Heart left ventricle (tissue), 16 donors: Measurements from ENCODE around the gene TLE5. TPM values are rescaled to one million over a fixed set of nuclear protein-coding genes. Genes with fewer than 3 reads are reported as not detected.
A peak's percentile ranks its signal among the peaks of the same experiment; 100 is the strongest.

ENCODE experiments used
- ATAC-seq, 4 donors: fragments of 200-7000 bp; cut with Tn5 transposase; one replicate each; pipeline ENCODE4 v1.9.1; 2020 to 2022; ENCODE audit warnings: moderate library complexity in 4 of 4, mild to moderate bottlenecking in 3 of 4, moderate number of reproducible peaks in 1 of 4
- DNase-seq, 5 donors: peaks; one replicate each; pipeline ENCODE4 v3.0.0-alpha.2; 2020
- H3K27ac ChIP-seq, 12 donors: fragments of 200-600 bp; sonication (generic) in 4 of 12; one replicate each; pipeline versions ENCODE4 v1.5.0 to v1.8.0; 2016 to 2022; ENCODE audit warnings: mild to moderate bottlenecking in 2 of 12
- H3K27me3 ChIP-seq, 9 donors: fragments of 200-600 bp; sonication (generic) in 2 of 9; one replicate each; pipeline versions ENCODE4 v1.5.1 to v1.8.0; 2016 to 2022; ENCODE audit warnings: mild to moderate bottlenecking in 3 of 9
- H3K36me3 ChIP-seq, 9 donors: fragments of 200-600 bp; sonication (generic) in 2 of 9; one replicate each; pipeline versions ENCODE4 v1.5.0 to v1.8.0; 2018 to 2022; ENCODE audit warnings: mild to moderate bottlenecking in 2 of 9
- H3K4me1 ChIP-seq, 12 donors: fragments of 200-600 bp; sonication (generic) in 4 of 12; one replicate each; pipeline versions ENCODE4 v1.5.0 to v1.8.0; 2016 to 2022; ENCODE audit warnings: mild to moderate bottlenecking in 3 of 12
- H3K4me3 ChIP-seq, 12 donors: fragments of 200-600 bp; sonication (generic) in 4 of 12; one replicate each; pipeline versions ENCODE4 v1.5.0 to v1.8.0; 2017 to 2022; ENCODE audit warnings: mild to moderate bottlenecking in 9 of 12, moderate library complexity in 4 of 12
- H3K9me3 ChIP-seq, 12 donors: fragments of 200-600 bp; sonication (generic) in 4 of 12; one replicate each; pipeline versions ENCODE4 v1.5.0 to v1.8.0; 2016 to 2022; ENCODE audit warnings: mild to moderate bottlenecking in 1 of 12
- CTCF ChIP-seq, 12 donors: fragments of 200-600 bp; sonication (generic) in 4 of 12; IDR thresholded peaks; one replicate each; pipeline versions ENCODE4 v1.5.0 to v1.8.0; 2018 to 2022; ENCODE audit warnings: antibody characterized with exemption in 12 of 12, mild to moderate bottlenecking in 5 of 12
- POLR2A ChIP-seq, 2 donors: fragments of 450-650 bp; IDR thresholded peaks; one replicate each; pipeline ENCODE4 v1.6.1; 2017; ENCODE audit warnings: antibody characterized with exemption in 2 of 2, mild to moderate bottlenecking in 2 of 2, moderate library complexity in 2 of 2
- WGBS, 4 donors: extraction: QIAGEN DNeasy Blood & Tissue Kit in 2 of 4; methylation state at CpG; one replicate each; pipeline versions ENCODE4 v1.1.5 to v1.1.7; 2013 to 2018; 5-methylcytosine and 5-hydroxymethylcytosine counted together
- intact Hi-C, 10 donors: fragments of 100-400 bp; cut with DNase I; formaldehyde crosslinking; loops; one replicate each; pipeline versions ENCODE4 v1.11.1 to v1.14.2; 2022
- polyA plus RNA-seq, 2 donors: library from polyadenylated mRNA; stranded (reverse); fragments of 200-250 nt; gene quantifications; one replicate each; pipeline ENCODE4 v1.2.3, GENCODE V29; 2013
- total RNA-seq, 9 donors: library from RNA; depleted of rRNA in 2 of 9; stranded (reverse); fragments of >200 nt in 2 of 9; fragmentation: NEBNext Ultra II Directional in 3 of 9; extraction: Animal tissue kit (Norgen Biotek cat#: 25700) in 3 of 9; gene quantifications; one replicate each; pipeline versions ENCODE4 v1.1.0 to v1.2.4, GENCODE V29; 2016 to 2023
- donor health status: ischemic (EF 13 %, LVEDD 7.1; RV severe dilation, severe dysfunction).
- donor health status: healthy with polysubstance abuse.
- donor health status: DM: no; HTN: yes; CAD: no.
- donor health status: DM: no; HTN: no; CAD: no.
- donor health status: ischemic (EF 25% LVEDD 6.9; RV normal size, moderate dysfunction).
- donor health status: ischemic (EF 25% LVEDD 5.7; RV mildly dilated, moderate dysfunction).
- donor health status: healthy.
- donor health status: DM: yes; HTN: yes; CAD: no.
- donor health status: ischemic (EF 35%, LVEDD 5.7; RV mildly dilated, moderate dysfunction).
- donor health status: nonischemic (EF 11% LVEDD 7.7; RV severe dilation, severe dysfunction).
- donor health status: DM: yes; HTN: yes; CAD: no.
- donor health status: PGD.
- donor health status: ischemic (EF 29% LVEDD 5.4; RV normal size, mild dysfunction).
- donor health status: nonischemic (EF 23%, LVEDD 6.1; RV moderate dilation, normal function).

TLE5 gene
- total and polyA plus RNA-seq, 11 donors = 593 to 1,459 (median 711) TPM

GRCh38 chr19:3100747-3101730, 38.7 kb upstream of the TLE5 start:
- Histone ChIP-seq H3K4me1 (peaks cover 33 to 100% (median 72%) of the 10 kb centered on the region in 12 donors), H3K27ac (peak overlapping the region in 9 of 12 donors; percentile 1 to 97 (median 93)), H3K27me3 (peaks cover 0 to 15% (median 0%) of the 10 kb centered on the region in 9 donors), H3K4me3 (no peak overlapping the region), H3K9me3 (no peaks in the 10 kb centered on the region), H3K36me3 (no peaks in the 10 kb centered on the region)
- TF ChIP-seq CTCF (IDR thresholded peaks at IDR 0.05) = no peak
- TF ChIP-seq POLR2A (IDR thresholded peaks at IDR 0.05) = no peak
- DNase-seq (peak in 2 of 5 donors; percentile 8 to 23), ATAC-seq (no peak)
- intact Hi-C loops = loop anchor here in 1 of 10 donors (10.0 kb wide), 1 partner anchor 146 kb away; no protein-coding TSS in a partner anchor
- WGBS, 4 donors = 52 to 66% (median 60%) methylated on average over 12 to 34 of the region's 34 CpGs

GRCh38 chr19:3100331-3100730, 38.0 kb upstream of the TLE5 start:
- Histone ChIP-seq H3K27me3 (peaks cover 0 to 16% (median 0%) of the 10 kb centered on the region in 9 donors), H3K9me3 (no peaks in the 10 kb centered on the region), H3K4me3 (no peak overlapping the region), H3K36me3 (no peaks in the 10 kb centered on the region), H3K4me1 (peaks cover 33 to 100% (median 79%) of the 10 kb centered on the region in 12 donors), H3K27ac (peak overlapping the region in 10 of 12 donors; percentile 1 to 98 (median 93))
- intact Hi-C loops = loop anchor here in 1 of 10 donors (10.0 kb wide), 1 partner anchor 146 kb away; no protein-coding TSS in a partner anchor
- DNase-seq = peak in 2 of 5 donors; percentile 25 to 26
- WGBS, 4 donors = 54 to 74% (median 69%) methylated on average over 8 to 14 of the region's 14 CpGs
- ATAC-seq = no peak
- no peak for TF ChIP-seq POLR2A (IDR thresholded peaks at IDR 0.05)
- TF ChIP-seq CTCF (IDR thresholded peaks at IDR 0.05) = no peak

GRCh38 chr19:3099347-3100145, 37.3 kb upstream of the TLE5 start:
- H3K27ac ChIP-seq = peak overlapping the region; percentile 89 to 98 (median 95)
- H3K4me1 ChIP-seq = peaks cover 33 to 99% (median 82%) of the 10 kb centered on the region in 12 donors
- 82 to 89% (median 87%) methylated on average over 19 to 29 of the region's 29 CpGs for WGBS, 4 donors
- intact Hi-C loops = loop anchor here in 2 of 10 donors (10.0 kb wide), 2 partner anchors 145 to 635 kb away; no protein-coding TSS in a partner anchor
- H3K27me3 ChIP-seq = peaks cover 0 to 16% (median 0%) of the 10 kb centered on the region in 9 donors
- ATAC-seq = no peak
- H3K9me3 ChIP-seq = no peaks in the 10 kb centered on the region
- peak overlapping the region; percentile 13 to 100 (median 97) for H3K4me3 ChIP-seq
- DNase-seq = peak in 1 of 5 donors; percentile 19
- TF ChIP-seq POLR2A (IDR thresholded peaks at IDR 0.05) (no peak), CTCF (IDR thresholded peaks at IDR 0.05) (no peak)
- no peaks in the 10 kb centered on the region for H3K36me3 ChIP-seq
